HAP-1 (cell line): ENCODE measurements around the gene TMSB4Y.

Source experiments
- DNase-seq, 2 experiments: peaks; one replicate each; pipeline ENCODE4 v3.0.0-alpha.2; 2016 to 2020; ENCODE audit warnings: low spot score in 2 of 2
- H3K27me3 ChIP-seq: fragments of 250-450 bp; sonication (Bioruptor Pico); 2 replicates; pipeline ENCODE4 v1.5.1; 2020; ENCODE audit warnings: low read depth, mild to moderate bottlenecking, moderate library complexity
- H3K36me3 ChIP-seq: fragments of 250-450 bp; sonication (Bioruptor Pico); replicated peaks from 2 replicates; pipeline ENCODE4 v1.5.1; 2020; ENCODE audit warnings: mild to moderate bottlenecking
- H3K4me1 ChIP-seq: fragments of 250-450 bp; sonication (Bioruptor Pico); 2 replicates; pipeline ENCODE4 v1.5.1; 2020; ENCODE audit warnings: mild to moderate bottlenecking
- H3K4me3 ChIP-seq: fragments of 250-450 bp; sonication (Bioruptor Pico); 2 replicates; pipeline ENCODE4 v1.5.1; 2020; ENCODE audit warnings: mild to moderate bottlenecking, moderate library complexity
- H3K9me3 ChIP-seq: fragments of 250-450 bp; sonication (Bioruptor Pico); 2 replicates; pipeline ENCODE4 v1.5.1; 2020; ENCODE audit warnings: mild to moderate bottlenecking, moderate library complexity
- in situ Hi-C: fragments of 300-500 bp; cut with MboI; formaldehyde crosslinking; loops from 3 replicates; pipeline ENCODE4 v1.14.3; 2020; ENCODE audit warnings: low sequenced_read_pairs, inconsistent platforms, mixed read lengths

Gene TMSB4Y

GRCh38 chrY:13703568-13703968, at the start of gene TMSB4Y:
Gene TMSB4Y, plus strand, starts transcription at chrY:13703899.
- no peaks in the 10 kb centered on the region for H3K9me3 ChIP-seq
- no peaks in the 10 kb centered on the region for H3K27me3 ChIP-seq
- H3K4me3 ChIP-seq, result no peak within 1 kb of the TSS
- H3K36me3 ChIP-seq, result no peaks in the 10 kb centered on the region
- no peaks in the 10 kb centered on the region for H3K4me1 ChIP-seq
- DNase-seq, result no peak
- in situ Hi-C loops, result no loop called here

GRCh38 chrY:13664162-13664561, 39.5 kb upstream of the TMSB4Y start:
- in situ Hi-C loops, result no loop called here
- Histone ChIP-seq H3K9me3 (no peaks in the 10 kb centered on the region), H3K27me3 (no peaks in the 10 kb centered on the region), H3K36me3 (no peaks in the 10 kb centered on the region), H3K4me3 (no peak overlapping the region), H3K4me1 (no peaks in the 10 kb centered on the region)
- no peak for DNase-seq

- Histone ChIP-seq H3K4me3 (no peak overlapping the region), H3K36me3 (no peaks in the 10 kb centered on the region), H3K9me3 (no peaks in the 10 kb centered on the region), H3K4me1 (no peaks in the 10 kb centered on the region), H3K27me3 (no peaks in the 10 kb centered on the region)
- no peak for DNase-seq
- in situ Hi-C loops, result no loop called here
Observed at GRCh38 chrY:13671122-13671521, 32.6 kb upstream of the TMSB4Y start.

GRCh38 chrY:13702276-13702675, 1.4 kb upstream of the TMSB4Y start:
- in situ Hi-C loops, result no loop called here
- Histone ChIP-seq H3K4me1 (no peaks in the 10 kb centered on the region), H3K9me3 (no peaks in the 10 kb centered on the region), H3K27me3 (no peaks in the 10 kb centered on the region), H3K4me3 (no peak overlapping the region), H3K36me3 (no peaks in the 10 kb centered on the region)
- no peak for DNase-seq

- H3K9me3 ChIP-seq, result no peaks in the 10 kb centered on the region
- no peaks in the 10 kb centered on the region for H3K4me1 ChIP-seq
- H3K4me3 ChIP-seq, result no peak overlapping the region
- no peaks in the 10 kb centered on the region for H3K36me3 ChIP-seq
- in situ Hi-C loops, result no loop called here
- no peak for DNase-seq
- no peaks in the 10 kb centered on the region for H3K27me3 ChIP-seq
Observed at GRCh38 chrY:13704121-13704930, 627 bp downstream of the TMSB4Y start.

GRCh38 chrY:13705197-13705596, 1.5 kb downstream of the TMSB4Y start:
- Histone ChIP-seq H3K9me3 (no peaks in the 10 kb centered on the region), H3K4me1 (no peaks in the 10 kb centered on the region), H3K27me3 (no peaks in the 10 kb centered on the region), H3K4me3 (no peak overlapping the region), H3K36me3 (no peaks in the 10 kb centered on the region)
- in situ Hi-C loops, result no loop called here
- DNase-seq, result no peak

- in situ Hi-C loops, result no loop called here
- Histone ChIP-seq H3K27me3 (no peaks in the 10 kb centered on the region), H3K36me3 (no peaks in the 10 kb centered on the region), H3K4me3 (no peak overlapping the region), H3K9me3 (no peaks in the 10 kb centered on the region), H3K4me1 (no peaks in the 10 kb centered on the region)
- no peak for DNase-seq
Observed at GRCh38 chrY:13708038-13708437, 4.3 kb downstream of the TMSB4Y start.

- H3K4me1 ChIP-seq, result no peaks in the 10 kb centered on the region
- no peaks in the 10 kb centered on the region for H3K9me3 ChIP-seq
- no peaks in the 10 kb centered on the region for H3K36me3 ChIP-seq
- no peak for DNase-seq
- H3K4me3 ChIP-seq, result no peak overlapping the region
- in situ Hi-C loops, result no loop called here
- no peaks in the 10 kb centered on the region for H3K27me3 ChIP-seq
Observed at GRCh38 chrY:13718996-13719395, 15.3 kb downstream of the TMSB4Y start.

- in situ Hi-C loops, result no loop called here
Observed at GRCh38 chrY:13729517-13729916, 25.8 kb downstream of the TMSB4Y start.

GRCh38 chrY:13738618-13739017, 34.9 kb downstream of the TMSB4Y start:
- no peak for DNase-seq
- no peaks in the 10 kb centered on the region for H3K9me3 ChIP-seq
- H3K36me3 ChIP-seq, result no peaks in the 10 kb centered on the region
- no peaks in the 10 kb centered on the region for H3K4me1 ChIP-seq
- no peak overlapping the region for H3K4me3 ChIP-seq
- H3K27me3 ChIP-seq, result no peaks in the 10 kb centered on the region
- in situ Hi-C loops, result no loop called here

More at GRCh38 chrY:13729517-13729916, 25.8 kb downstream of the TMSB4Y start:
- no peaks in the 10 kb centered on the region for H3K4me1 ChIP-seq
- no peaks in the 10 kb centered on the region for H3K36me3 ChIP-seq
- H3K4me3 ChIP-seq, result no peak overlapping the region
- DNase-seq, result no peak
- H3K27me3 ChIP-seq, result no peaks in the 10 kb centered on the region
- no peaks in the 10 kb centered on the region for H3K9me3 ChIP-seq

GRCh38 chrY:13751289-13752071, 47.8 kb downstream of the TMSB4Y start:
- no peaks in the 10 kb centered on the region for H3K4me1 ChIP-seq
- in situ Hi-C loops, result no loop called here
- no peaks in the 10 kb centered on the region for H3K27me3 ChIP-seq
- no peak overlapping the region for H3K4me3 ChIP-seq
- no peaks in the 10 kb centered on the region for H3K9me3 ChIP-seq
- no peak for DNase-seq
- no peaks in the 10 kb centered on the region for H3K36me3 ChIP-seq

GRCh38 chrY:13754661-13755060, 51.0 kb downstream of the TMSB4Y start:
- no peaks in the 10 kb centered on the region for H3K9me3 ChIP-seq
- no peak overlapping the region for H3K4me3 ChIP-seq
- DNase-seq, result no peak
- H3K27me3 ChIP-seq, result no peaks in the 10 kb centered on the region
- H3K36me3 ChIP-seq, result no peaks in the 10 kb centered on the region
- H3K4me1 ChIP-seq, result no peaks in the 10 kb centered on the region
- in situ Hi-C loops, result no loop called here
